ENCODE results near the gene TSEN2. TPM values are rescaled to one million over a fixed set of nuclear protein-coding genes. Genes with fewer than 3 reads are reported as not detected.
A peak's percentile ranks its signal among the peaks of the same experiment; 100 is the strongest.

TSEN2 gene
- total and polyA plus RNA-seq, 2 of the 13 experiments (the other 11 are each of a cell fraction or from before 2014, with no cell fraction given): 11.0 to 17.3 TPM

GRCh38 chr3:12452361-12453330 lies 31.6 kb upstream of the TSEN2 start (continued):
- TF ChIP-seq HMGXB4 (CRISPR knock-in tag; IDR thresholded peaks at IDR 0.05; ENCODE audit: borderline replicate concordance in 1 of 2, low read depth in 1 of 2): peak in 1 of 2 experiments; percentile 41; a peak in 2 of 4 replicates
- 0 out of 2 replicates have a peak, but pooled peaks have one; percentile 79 for TF ChIP-seq ZFP1 (CRISPR knock-in tag; IDR thresholded peaks at IDR 0.05)
- no peak for TF ChIP-seq ZNF879 (CRISPR knock-in tag; IDR thresholded peaks at IDR 0.05)
- no peak for TF ChIP-seq ZNF468 (CRISPR knock-in tag; IDR thresholded peaks at IDR 0.05)
- TF ChIP-seq ZMYM4 (CRISPR knock-in tag; IDR thresholded peaks at IDR 0.05): peak; percentile 72
- TF ChIP-seq SOX5 (CRISPR knock-in tag; IDR thresholded peaks at IDR 0.05; ENCODE audit: borderline replicate concordance): peak; percentile 86
- no peak for TF ChIP-seq LBX2 (CRISPR knock-in tag; IDR thresholded peaks at IDR 0.05; ENCODE audit: borderline replicate concordance)
- peak; percentile 88; the same call in 1 of the 2 replicates for TF ChIP-seq ZNF331 (CRISPR knock-in tag; IDR thresholded peaks at IDR 0.05)
- peak; percentile 83 for TF ChIP-seq RARA (CRISPR knock-in tag; IDR thresholded peaks at IDR 0.05)
- TF ChIP-seq, protein P1, sequence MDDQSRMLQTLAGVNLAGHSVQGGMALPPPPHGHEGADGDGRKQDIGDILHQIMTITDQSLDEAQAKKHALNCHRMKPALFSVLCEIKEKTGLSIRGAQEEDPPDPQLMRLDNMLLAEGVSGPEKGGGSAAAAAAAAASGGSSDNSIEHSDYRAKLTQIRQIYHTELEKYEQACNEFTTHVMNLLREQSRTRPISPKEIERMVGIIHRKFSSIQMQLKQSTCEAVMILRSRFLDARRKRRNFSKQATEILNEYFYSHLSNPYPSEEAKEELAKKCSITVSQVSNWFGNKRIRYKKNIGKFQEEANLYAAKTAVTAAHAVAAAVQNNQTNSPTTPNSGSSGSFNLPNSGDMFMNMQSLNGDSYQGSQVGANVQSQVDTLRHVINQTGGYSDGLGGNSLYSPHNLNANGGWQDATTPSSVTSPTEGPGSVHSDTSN (CRISPR knock-in tag; IDR thresholded peaks at IDR 0.05; ENCODE audit: borderline replicate concordance): no peak
- TF ChIP-seq TFDP1 (CRISPR knock-in tag; IDR thresholded peaks at IDR 0.05; ENCODE audit: borderline replicate concordance): peak; percentile 53; the same call in 1 of the 2 replicates
- TF ChIP-seq NFIB (CRISPR knock-in tag; IDR thresholded peaks at IDR 0.05; ENCODE audit: borderline replicate concordance): no peak
- TF ChIP-seq, protein P2, sequence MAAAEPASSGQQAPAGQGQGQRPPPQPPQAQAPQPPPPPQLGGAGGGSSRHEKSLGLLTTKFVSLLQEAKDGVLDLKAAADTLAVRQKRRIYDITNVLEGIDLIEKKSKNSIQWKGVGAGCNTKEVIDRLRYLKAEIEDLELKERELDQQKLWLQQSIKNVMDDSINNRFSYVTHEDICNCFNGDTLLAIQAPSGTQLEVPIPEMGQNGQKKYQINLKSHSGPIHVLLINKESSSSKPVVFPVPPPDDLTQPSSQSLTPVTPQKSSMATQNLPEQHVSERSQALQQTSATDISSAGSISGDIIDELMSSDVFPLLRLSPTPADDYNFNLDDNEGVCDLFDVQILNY (CRISPR knock-in tag; conservative IDR thresholded peaks at IDR 0.05): no peak
- TF ChIP-seq ADNP (CRISPR knock-in tag; IDR thresholded peaks at IDR 0.05): no peak
- TF ChIP-seq GATAD2A (CRISPR knock-in tag; IDR thresholded peaks at IDR 0.05): peak; percentile 89
- TF ChIP-seq ZFP37 (CRISPR knock-in tag; IDR thresholded peaks at IDR 0.05; ENCODE audit: borderline replicate concordance): no peak
- TF ChIP-seq SOX13 (IDR thresholded peaks at IDR 0.05): peak; percentile 16; the same call in 1 of the 2 replicates
- peak in 1 of 2 experiments; percentile 88; a peak in 2 of 4 replicates for TF ChIP-seq SOX13 (CRISPR knock-in tag; conservative IDR thresholded peaks at IDR 0.05 in 1 of 2, IDR thresholded peaks at IDR 0.05 in 1 of 2)
- no peak for TF ChIP-seq SMARCE1 (IDR thresholded peaks at IDR 0.05; ENCODE audit: borderline replicate concordance)
- 0 out of 2 replicates have a peak, but pooled peaks have one; percentile 37 for TF ChIP-seq GTF3A (CRISPR knock-in tag; conservative IDR thresholded peaks at IDR 0.05)
- TF ChIP-seq NFKBIZ (CRISPR knock-in tag; IDR thresholded peaks at IDR 0.05): no peak
- TF ChIP-seq, protein P3, sequence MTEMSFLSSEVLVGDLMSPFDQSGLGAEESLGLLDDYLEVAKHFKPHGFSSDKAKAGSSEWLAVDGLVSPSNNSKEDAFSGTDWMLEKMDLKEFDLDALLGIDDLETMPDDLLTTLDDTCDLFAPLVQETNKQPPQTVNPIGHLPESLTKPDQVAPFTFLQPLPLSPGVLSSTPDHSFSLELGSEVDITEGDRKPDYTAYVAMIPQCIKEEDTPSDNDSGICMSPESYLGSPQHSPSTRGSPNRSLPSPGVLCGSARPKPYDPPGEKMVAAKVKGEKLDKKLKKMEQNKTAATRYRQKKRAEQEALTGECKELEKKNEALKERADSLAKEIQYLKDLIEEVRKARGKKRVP (CRISPR knock-in tag; IDR thresholded peaks at IDR 0.05): no peak
